GM21529 (cell line): ENCODE results near the gene CASK.
A peak's percentile ranks its signal among the peaks of the same experiment; 100 is the strongest.

Experiments used
- ATAC-seq: cut with Tn5 transposase; IDR thresholded peaks from one replicate; pipeline ENCODE4 v1.9.1; 2021; ENCODE audit not compliant: unreplicated experiment

Gene CASK

DNA sequence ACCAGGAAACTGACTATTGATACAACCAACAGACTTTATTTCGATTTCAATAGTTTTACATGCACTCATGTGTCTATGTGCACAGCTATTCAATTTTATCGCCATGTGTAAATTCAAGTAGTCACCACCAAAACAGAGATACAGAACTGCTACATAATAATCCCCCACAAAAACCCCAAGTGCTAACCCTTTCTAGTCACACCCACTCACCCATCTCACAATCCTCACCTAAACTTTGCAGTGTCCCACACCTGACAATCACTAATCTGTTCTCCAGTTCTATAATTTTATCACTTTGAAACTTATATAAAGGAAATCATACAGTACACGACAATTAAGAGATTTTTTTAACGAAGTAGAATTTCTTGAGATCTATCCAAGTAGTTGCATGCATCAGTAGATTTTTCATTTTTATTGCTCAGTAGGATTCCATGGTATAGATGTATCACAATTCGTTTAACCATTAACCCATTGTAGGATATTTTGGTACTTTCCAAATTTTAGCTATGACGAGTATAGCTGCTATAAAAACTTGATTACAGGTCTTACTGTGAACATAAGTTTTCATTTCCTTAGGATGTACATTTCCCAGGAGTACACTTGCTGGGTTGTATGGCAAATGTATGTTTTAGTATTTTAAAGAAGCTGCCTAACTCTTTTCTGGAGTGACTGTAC lies 85.9 kb downstream of the CASK start:
- no peak for ATAC-seq

DNA sequence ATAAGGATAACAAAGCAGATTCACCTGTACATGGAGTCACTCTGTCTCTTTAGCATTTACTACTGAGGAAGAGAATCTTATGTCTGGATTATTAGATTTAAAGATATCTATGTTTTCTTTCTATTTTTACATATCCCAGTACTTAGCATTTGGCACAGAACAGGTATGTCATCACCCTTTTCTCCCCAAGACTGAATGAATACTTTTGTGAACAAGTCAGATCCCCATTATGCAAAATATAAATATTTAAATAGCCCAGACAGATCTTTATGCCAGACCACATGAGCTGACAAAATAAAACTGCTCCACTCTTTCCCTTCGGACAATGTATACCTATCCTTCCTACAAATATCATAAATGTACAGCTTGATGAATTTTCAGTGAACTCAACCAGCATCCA lies 94.5 kb downstream of the CASK start:
- no peak for ATAC-seq

DNA sequence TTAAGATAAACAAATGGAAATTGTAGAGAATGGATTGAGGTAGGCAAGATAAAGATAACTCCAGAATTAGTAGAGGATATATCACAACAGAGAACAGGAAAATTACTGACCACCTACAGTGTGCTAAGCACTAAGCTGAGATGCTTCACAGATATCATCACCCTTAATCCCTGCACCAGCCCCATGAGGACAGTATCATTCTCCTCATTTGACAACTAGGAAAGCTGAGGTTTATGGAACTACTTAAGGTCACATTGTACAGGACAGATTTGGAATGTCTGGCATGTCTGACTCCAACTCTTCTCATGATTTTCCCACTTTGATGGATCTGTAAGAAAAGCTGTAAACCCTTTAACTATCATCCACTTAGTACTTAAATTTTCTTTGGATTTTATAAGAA lies 95.5 kb downstream of the CASK start:
- ATAC-seq, result no peak

DNA sequence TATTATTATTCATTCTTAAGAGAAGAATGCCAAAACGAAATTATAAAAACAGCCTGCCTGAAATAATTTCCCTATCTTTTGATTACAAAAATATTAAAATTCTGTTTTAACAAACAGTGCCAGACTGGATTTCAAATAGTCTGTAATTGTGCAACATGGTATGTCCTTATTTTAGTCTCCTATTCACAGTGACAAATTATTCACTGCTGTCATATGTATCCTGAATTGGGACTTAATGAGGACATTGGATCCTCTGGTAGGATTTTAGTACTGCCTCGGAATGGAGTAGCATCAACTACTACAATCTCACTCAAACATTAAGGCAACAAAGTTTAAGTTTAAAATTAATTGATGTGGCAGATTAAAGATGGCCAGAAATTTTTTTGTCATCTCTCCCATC lies 97.6 kb downstream of the CASK start:
- ATAC-seq, result no peak

DNA sequence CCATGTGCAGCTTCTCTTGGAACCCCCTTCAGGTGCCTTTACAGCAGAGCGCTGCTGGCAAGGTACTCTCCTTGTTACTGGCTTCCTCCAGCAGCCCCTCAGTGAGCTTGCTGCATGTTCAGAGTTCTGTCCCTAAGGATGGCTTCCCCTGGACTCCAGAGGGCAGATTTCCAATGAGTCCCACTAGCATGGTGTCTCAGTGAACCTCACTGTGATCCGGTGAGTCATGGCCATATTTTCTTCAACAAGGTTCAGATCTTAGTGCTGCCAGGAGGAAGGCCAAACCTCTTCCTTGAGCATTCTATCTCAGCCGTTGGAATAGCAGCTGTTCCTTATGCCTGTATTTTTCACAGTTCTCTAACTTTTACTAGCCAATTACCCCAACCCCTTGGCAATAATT lies 98.8 kb downstream of the CASK start:
- no peak for ATAC-seq

DNA sequence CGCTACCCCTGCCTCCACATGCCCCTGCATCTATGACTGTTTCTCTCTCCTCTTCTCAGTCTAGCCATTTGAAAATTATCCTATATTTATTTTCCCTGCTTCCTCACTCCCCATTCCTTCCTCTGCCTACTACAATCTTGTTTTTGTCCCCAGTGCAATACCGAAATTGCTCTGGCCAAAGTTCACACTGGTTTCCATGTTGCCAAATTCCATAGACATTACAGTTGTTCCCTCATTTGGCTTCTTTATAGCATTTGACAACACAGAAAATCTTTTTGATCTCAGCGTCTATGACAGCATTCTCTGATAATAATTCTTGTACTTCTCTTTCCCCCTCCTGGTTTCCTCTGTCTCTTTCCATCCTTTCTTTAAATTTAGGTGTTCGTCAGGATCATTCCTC lies 100.0 kb downstream of the CASK start:
- no peak for ATAC-seq

DNA sequence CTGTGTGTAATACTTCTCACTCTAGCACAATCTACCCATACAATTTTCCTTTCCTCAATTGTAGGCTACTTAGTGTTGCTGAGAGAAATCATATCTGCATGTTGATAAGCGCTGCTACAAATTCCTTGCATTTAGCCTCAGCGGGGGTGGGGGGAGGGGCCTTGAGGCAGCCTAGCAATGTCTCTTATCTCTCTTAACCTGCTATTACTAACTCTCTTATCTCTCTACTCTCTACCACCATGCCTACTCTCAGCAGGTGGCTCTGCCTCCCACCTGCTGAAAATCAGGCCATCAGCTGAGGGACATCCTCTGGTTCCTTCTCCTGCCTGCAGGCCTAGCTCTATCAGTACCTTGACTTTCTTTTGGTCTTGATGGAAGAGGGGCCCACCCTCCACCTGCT lies 100.5 kb downstream of the CASK start:
- ATAC-seq, result no peak

DNA sequence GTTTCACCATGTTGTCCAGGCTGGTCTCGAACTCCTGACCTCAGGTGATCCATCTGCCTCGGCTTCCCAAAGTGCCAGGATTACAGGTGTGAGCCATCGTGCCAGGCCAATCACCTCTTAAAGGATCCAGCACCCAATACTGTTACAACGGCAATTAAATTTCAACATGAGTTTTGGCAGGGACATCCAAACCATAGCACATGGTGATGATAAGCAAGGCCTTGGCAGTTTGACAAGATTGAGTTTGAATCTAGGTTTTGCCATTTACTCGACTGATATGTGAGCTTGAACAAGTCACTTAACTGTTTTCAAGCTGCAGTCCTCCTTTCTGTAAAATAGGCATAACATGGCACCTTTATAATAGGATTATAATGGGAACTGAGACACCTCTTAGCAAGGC lies 115.3 kb downstream of the CASK start:
- ATAC-seq, result no peak

DNA sequence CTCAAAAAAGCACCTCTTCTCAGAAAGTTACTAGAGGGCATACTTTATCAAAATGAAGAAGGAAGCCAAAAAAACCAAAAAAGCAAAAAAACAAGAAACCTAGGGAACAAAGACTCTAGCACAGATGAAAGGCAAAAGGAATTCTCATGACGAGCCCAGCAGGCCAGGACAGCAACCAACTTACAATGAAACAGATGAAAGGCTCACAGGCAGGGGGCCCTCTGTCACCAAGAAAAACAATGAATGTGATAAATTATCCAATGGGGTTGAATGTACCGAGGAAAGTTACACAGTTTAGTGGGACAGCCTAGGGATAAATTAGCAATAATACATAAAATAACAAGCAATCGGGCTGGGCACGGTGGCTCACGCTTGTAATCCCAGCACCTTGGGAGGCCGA lies 120.4 kb downstream of the CASK start:
- no peak for ATAC-seq

DNA sequence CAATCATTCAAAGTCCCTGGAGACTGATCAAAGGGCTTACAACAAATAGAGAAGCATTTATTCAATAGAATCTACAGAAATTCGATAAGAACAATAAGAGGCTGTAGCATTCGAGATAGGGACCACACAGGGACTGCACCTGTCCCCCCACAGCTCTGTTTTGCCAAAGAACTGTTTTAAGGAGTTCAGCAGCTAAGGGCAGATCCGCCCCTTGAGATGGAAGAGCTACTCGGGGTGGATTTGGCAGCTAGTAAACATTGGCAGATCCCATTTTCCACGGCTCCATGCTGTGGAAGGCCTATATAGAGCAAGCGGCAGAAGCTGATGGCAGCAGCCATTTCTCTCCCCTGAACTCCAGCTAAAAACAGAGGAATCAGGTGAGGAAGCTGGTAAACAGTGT lies 123.7 kb downstream of the CASK start:
- ATAC-seq, result no peak

DNA sequence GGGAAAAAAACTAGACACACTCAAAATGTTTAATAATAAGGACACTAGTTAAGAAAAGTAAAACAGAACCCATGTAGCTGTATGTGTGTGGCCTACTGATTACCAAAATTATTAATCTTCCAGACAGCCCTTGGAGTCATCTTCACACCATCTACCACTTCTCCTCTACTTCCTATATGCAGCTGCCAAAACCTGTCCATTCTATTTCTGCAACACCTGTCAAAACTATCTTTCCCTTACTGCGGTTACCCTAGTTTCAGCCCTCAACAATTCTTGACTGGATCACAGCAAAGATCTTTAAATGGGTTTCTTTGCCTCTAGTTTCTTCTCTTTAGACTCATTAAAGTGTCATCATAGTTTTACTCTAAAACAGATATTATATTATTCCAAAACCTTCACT lies 126.8 kb downstream of the CASK start:
- ATAC-seq, result no peak

DNA sequence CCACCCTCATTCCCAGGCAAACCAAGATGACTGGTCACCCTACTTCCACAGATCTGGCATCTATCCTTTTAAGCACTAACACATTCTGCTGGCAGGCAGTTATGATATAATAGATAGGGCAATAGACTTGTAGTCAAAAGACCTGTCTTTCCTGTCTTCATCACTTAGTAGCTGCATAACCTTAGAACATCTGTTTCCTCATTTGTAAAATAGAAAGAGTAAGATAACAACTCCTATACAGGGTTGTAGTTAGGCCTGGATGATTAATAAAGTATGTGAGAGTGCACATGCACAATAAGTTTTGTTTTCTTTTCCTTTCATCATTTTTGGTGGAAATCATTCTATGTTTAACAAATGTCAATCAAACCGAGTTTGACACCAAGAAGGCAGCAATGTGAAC lies 127.3 kb downstream of the CASK start:
- ATAC-seq, result peak; percentile 54

DNA sequence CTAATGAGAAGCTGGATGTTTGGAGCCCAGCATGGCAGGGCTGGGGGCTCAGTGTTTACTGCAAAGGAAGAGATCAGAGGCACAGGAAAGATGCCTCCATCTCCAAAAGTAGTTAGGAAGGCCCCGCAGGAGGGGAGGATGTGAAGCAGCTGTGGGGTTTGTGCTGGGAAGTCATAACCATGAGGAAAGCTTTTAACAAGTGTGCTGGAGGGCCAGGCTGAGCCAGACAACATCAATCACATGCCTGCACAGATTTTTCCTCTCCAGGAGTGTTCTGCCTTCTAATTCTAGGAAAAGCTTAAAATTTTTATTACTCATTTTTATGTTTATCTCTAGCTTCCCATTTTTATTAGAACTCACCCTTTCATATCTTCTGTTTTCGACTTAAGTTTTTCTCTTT lies 134.0 kb downstream of the CASK start:
- ATAC-seq, result no peak

DNA sequence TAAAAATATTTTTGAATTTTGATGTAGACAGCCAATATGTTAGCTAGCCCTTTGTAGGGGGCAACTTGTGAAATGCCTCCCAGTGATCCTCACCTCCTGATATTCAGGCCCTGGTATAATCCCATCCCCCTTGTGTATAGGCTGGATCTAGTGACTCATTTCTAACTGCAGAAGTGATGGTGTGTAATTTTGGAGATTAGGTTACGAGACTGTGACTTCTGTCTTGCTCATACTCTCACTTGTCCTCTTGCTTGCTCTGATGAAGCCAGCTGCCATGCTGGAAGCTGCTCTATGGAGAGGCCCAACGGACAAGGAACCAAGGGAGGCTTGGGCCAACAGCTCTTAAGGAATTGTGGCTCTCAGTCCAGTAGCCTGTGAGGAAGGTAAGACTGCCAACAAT lies 137.7 kb downstream of the CASK start:
- ATAC-seq, result no peak

DNA sequence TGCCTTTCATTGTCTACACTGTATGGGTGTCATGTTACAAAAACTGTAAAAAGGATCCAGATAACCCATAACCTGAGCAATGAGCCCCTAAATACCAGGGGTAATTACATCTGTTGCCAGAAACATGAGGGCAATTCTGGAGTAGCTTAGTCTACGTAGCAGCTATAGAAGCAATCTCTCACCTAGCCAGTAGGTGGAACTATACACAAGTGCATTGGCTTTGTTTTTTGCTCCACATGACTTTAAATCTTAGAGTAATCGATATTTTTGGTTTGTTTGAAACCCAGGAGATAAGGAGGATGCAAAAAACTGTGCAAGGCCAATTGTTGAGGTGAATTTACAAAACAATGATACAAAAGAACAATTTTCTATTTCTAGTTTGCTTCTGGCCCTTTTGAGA lies 141.9 kb downstream of the CASK start:
- peak; percentile 77 for ATAC-seq

DNA sequence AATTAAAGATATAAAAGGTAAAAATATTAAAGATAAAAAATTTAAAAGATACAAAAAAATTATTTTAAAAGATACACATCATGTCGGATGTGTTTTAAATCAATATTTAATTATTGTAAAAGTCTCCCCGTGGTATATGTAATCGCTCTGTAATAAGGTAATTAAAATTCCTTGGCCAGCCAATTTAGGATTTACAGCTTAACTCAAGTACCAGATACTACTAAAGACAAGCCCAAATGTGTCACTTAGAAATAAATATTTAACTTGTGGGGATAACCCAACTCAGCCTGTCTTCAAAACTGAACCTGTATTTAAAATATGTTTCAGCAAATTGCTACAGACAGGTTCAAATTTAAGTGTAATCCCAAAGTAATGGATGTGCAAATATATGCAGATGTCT lies 143.4 kb downstream of the CASK start:
- ATAC-seq, result no peak

DNA sequence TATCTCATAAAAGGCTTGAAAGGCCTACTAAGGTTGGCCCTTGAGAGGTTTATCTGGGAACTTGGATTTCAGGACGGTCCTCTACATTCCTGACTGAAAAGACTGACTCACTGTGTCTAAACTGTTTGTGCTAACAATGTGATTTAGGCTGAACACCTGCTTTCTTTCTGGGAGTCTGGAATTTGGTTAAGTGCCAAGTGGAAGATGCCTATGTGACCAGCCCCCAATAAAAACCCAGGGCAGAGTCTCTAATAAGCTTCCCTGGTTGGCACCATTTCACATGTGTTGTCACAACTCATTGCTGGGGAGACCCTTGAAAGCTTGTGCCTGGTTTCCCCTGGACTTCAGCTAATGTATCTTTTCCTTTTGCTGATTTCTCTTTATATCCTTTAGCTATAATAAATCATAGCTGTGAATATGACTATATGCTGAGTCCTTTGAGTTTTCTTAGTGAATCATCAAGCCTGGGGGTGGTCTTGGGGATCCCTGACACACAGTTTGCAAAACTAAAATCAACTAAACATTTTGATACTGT lies 144.3 kb downstream of the CASK start:
- no peak for ATAC-seq

DNA sequence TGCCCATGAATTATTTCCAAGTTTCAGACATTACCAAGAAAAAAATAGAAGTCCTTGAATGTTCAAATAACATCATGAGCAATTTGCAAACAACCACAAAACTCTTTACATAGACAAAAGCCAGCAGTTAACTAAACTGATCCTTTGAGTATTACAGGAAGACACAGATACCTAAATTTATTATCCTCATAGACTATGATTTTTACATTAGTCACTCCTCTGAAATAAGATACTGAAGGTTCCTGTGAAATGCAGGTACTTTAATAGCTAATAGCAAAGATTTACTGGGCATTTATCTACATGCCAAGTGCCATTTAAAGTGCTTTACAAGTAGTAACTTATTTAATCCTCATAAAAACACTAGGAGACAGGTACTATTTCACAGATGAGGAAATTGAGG lies 161.7 kb downstream of the CASK start:
- no peak for ATAC-seq

DNA sequence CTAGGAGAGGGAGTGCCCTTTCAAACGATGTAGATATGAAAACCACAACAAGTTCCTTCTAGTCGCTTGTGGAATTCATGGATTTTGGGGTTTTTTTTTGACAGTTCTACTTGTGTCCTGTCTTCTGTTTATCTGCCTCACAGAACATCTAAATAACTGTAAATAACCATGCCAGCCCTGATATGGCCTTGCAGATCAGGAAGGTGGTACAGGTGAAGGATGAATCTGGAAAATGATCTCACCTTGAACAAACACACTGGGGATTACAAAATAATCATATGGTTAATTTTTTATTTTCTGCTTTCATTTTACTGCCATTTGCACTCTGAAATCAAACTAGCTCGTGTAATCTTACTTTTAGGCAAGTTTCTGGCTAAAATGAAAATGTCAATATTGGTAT lies 162.2 kb downstream of the CASK start:
- no peak for ATAC-seq

DNA sequence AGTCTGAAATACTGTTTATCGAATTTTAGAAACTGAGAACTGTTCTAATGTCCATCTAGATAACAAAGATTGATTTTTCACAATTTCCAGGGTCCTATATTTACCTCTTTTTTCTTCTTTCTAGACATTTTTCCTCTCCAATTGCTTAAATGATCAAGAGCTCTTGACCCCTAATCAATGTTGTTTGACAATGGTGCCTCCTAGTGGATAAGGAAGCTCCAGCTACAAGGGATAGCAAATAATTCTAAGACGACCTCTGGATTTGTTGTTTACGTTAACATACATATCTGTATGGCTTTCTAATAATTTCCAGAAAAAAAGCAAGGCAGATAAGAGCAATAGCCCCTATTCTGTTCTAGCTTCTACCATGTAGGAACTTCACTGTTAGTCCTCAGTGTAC lies 163.5 kb downstream of the CASK start:
- no peak for ATAC-seq

DNA sequence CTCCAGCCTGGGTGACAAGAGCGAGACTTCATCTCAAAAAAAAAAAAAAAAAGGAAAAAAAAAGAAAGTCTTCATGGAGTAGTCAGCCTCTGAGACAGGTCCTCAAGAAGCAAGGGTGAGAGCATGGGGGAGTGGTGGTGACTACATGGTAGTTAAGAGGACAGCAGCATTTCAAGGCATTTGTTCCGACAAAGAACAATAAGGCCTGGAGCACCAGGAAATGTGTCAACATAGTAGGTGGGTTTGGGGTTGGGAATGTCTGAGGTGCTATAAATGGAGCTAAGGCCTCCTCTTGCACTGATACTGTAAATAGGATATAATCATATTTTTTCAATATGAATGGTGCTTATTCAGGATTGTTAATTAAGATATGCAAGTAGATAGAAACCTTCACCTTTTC lies 165.0 kb downstream of the CASK start:
- ATAC-seq, result no peak

DNA sequence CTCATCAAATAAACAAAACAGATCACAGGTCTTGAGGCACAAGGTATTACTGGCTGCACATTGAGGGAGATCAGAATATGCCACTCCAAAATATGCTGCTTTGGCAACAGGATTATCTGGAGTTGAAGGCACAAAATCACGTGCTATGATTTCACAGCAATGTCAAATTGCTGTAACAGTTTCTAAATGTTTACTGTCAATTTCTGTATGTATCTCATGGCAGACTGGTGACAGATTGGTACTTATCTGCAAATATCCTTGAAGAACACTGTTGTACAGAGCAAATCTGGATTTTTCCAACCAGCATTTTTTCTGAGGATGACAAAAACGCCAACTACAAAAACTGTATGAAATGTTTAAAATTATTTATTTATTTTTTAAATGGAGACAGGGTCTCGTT lies 172.6 kb downstream of the CASK start:
- ATAC-seq, result no peak

DNA sequence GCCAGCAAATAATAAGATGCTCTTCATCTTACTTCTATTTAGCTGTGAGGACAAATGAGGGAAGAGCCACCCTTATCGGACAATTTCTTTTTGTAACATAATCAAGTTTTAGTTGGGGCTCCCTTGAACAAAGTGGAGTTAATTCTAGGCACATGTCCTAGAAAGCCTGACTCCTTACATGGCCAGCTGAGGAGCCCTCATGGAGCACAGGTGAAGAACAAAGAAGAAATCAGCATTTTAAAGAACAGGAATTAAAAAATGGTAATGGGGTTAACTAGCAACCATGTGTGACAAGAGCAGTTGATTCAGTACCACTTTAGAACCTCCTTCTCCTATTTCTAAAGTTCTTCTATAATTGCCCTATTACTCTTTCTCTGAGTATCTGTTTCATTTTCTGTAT lies 183.5 kb downstream of the CASK start:
- no peak for ATAC-seq
